ENCODE results near the gene NRAS. TPM values are rescaled to one million over a fixed set of nuclear protein-coding genes. Genes with fewer than 3 reads are reported as not detected.
A peak's percentile ranks its signal among the peaks of the same experiment; 100 is the strongest.

The NRAS gene
- total and polyA plus RNA-seq, 9 of the 15 experiments (the other 6 are each of a cell fraction or from before 2014, with no cell fraction given): 40.7 to 94.5 (median 75.4) TPM

GRCh38 chr1:114670083-114671010 is 46.2 kb downstream of the NRAS start (continued):
- TF ChIP-seq, protein P1, sequence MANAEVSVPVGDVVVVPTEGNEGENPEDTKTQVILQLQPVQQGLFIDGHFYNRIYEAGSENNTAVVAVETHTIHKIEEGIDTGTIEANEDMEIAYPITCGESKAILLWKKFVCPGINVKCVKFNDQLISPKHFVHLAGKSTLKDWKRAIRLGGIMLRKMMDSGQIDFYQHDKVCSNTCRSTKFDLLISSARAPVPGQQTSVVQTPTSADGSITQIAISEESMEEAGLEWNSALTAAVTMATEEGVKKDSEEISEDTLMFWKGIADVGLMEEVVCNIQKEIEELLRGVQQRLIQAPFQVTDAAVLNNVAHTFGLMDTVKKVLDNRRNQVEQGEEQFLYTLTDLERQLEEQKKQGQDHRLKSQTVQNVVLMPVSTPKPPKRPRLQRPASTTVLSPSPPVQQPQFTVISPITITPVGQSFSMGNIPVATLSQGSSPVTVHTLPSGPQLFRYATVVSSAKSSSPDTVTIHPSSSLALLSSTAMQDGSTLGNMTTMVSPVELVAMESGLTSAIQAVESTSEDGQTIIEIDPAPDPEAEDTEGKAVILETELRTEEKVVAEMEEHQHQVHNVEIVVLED (CRISPR knock-in tag; IDR thresholded peaks at IDR 0.05): no peak
- no peak for TF ChIP-seq ZNF551 (CRISPR knock-in tag; IDR thresholded peaks at IDR 0.05)
- TF ChIP-seq DNMT1 (IDR thresholded peaks at IDR 0.05): no peak
- TF ChIP-seq RBFOX2 (IDR thresholded peaks at IDR 0.05; ENCODE audit: low read depth, low read length): peak; percentile 23; the same call in 1 of the 2 replicates
- no peak for TF ChIP-seq DMBX1 (CRISPR knock-in tag; IDR thresholded peaks at IDR 0.05; ENCODE audit: borderline replicate concordance)
- TF ChIP-seq, protein P2, sequence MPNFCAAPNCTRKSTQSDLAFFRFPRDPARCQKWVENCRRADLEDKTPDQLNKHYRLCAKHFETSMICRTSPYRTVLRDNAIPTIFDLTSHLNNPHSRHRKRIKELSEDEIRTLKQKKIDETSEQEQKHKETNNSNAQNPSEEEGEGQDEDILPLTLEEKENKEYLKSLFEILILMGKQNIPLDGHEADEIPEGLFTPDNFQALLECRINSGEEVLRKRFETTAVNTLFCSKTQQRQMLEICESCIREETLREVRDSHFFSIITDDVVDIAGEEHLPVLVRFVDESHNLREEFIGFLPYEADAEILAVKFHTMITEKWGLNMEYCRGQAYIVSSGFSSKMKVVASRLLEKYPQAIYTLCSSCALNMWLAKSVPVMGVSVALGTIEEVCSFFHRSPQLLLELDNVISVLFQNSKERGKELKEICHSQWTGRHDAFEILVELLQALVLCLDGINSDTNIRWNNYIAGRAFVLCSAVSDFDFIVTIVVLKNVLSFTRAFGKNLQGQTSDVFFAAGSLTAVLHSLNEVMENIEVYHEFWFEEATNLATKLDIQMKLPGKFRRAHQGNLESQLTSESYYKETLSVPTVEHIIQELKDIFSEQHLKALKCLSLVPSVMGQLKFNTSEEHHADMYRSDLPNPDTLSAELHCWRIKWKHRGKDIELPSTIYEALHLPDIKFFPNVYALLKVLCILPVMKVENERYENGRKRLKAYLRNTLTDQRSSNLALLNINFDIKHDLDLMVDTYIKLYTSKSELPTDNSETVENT (CRISPR knock-in tag; IDR thresholded peaks at IDR 0.05): no peak
- TF ChIP-seq, protein P3, sequence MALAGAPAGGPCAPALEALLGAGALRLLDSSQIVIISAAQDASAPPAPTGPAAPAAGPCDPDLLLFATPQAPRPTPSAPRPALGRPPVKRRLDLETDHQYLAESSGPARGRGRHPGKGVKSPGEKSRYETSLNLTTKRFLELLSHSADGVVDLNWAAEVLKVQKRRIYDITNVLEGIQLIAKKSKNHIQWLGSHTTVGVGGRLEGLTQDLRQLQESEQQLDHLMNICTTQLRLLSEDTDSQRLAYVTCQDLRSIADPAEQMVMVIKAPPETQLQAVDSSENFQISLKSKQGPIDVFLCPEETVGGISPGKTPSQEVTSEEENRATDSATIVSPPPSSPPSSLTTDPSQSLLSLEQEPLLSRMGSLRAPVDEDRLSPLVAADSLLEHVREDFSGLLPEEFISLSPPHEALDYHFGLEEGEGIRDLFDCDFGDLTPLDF (CRISPR knock-in tag; IDR thresholded peaks at IDR 0.05): no peak
- no peak for TF ChIP-seq SIN3B (IDR thresholded peaks at IDR 0.05; ENCODE audit: low read depth)
- TF ChIP-seq ZNF444 (CRISPR knock-in tag; IDR thresholded peaks at IDR 0.05): no peak
- no peak for TF ChIP-seq MTA2 (IDR thresholded peaks at IDR 0.05; ENCODE audit: low read depth)
- TF ChIP-seq, protein P4, sequence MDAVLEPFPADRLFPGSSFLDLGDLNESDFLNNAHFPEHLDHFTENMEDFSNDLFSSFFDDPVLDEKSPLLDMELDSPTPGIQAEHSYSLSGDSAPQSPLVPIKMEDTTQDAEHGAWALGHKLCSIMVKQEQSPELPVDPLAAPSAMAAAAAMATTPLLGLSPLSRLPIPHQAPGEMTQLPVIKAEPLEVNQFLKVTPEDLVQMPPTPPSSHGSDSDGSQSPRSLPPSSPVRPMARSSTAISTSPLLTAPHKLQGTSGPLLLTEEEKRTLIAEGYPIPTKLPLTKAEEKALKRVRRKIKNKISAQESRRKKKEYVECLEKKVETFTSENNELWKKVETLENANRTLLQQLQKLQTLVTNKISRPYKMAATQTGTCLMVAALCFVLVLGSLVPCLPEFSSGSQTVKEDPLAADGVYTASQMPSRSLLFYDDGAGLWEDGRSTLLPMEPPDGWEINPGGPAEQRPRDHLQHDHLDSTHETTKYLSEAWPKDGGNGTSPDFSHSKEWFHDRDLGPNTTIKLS (IDR thresholded peaks at IDR 0.05; ENCODE audit: borderline replicate concordance, low read depth): no peak
- TF ChIP-seq HDGF (IDR thresholded peaks at IDR 0.05): no peak
- TF ChIP-seq GATAD2B (IDR thresholded peaks at IDR 0.05; ENCODE audit: borderline replicate concordance): no peak
- TF ChIP-seq, protein P5, sequence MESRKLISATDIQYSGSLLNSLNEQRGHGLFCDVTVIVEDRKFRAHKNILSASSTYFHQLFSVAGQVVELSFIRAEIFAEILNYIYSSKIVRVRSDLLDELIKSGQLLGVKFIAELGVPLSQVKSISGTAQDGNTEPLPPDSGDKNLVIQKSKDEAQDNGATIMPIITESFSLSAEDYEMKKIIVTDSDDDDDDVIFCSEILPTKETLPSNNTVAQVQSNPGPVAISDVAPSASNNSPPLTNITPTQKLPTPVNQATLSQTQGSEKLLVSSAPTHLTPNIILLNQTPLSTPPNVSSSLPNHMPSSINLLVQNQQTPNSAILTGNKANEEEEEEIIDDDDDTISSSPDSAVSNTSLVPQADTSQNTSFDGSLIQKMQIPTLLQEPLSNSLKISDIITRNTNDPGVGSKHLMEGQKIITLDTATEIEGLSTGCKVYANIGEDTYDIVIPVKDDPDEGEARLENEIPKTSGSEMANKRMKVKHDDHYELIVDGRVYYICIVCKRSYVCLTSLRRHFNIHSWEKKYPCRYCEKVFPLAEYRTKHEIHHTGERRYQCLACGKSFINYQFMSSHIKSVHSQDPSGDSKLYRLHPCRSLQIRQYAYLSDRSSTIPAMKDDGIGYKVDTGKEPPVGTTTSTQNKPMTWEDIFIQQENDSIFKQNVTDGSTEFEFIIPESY (CRISPR knock-in tag; IDR thresholded peaks at IDR 0.05): no peak
- no peak for TF ChIP-seq ATF7 (IDR thresholded peaks at IDR 0.05)
- 0 out of 6 replicates have a peak, but pooled peaks of 1 of the 3 experiments have one; percentile 11 for TF ChIP-seq CTCF (IDR thresholded peaks at IDR 0.05 in 2 of 3, conservative IDR thresholded peaks at IDR 0.05 in 1 of 3; ENCODE audit: insufficient read depth in 2 of 3, low read depth in 1 of 3, low read length in 3 of 3)
